ENCODE results near the gene MARCHF5.
"Not testable (repeated sequence)": the region's sequence is repeated elsewhere in the genome, so short reads cannot be mapped to it uniquely, and the experiment has no call there.

The MARCHF5 gene

DNA sequence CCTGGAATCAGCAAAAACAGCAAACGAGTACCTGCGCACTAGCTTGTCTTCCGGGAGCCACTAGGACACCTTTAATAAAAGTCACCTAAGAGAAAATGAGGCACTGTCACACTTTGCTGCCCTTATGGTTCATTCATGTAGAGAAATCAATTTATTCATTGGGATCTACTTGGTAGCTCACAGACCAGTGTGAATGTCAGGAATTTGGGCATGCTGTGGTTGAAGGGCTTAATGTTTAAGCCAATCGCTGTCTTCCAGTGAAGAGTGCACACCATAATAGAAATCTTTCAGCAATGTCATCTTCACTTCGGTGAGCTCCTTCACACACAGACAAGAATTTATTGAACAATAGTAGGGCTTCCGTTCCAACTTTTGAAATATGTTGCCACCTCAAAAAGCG is 65.1 kb downstream of the MARCHF5 start:
- H3K36me3 ChIP-seq (ENCODE audit: insufficient read depth, low read depth, low read length) = peaks cover 9% of the 10 kb centered on the region
- H3K9me3 ChIP-seq (ENCODE audit: insufficient read depth, low read depth, low read length) = no peaks in the 10 kb centered on the region
- H3K27ac ChIP-seq (ENCODE audit: low read length) = no peak overlapping the region
- H3K4me3 ChIP-seq (ENCODE audit: low read length) = no peak overlapping the region
- H3K27me3 ChIP-seq (ENCODE audit: insufficient read depth, low read length) = no peaks in the 10 kb centered on the region
- H3K9ac ChIP-seq (ENCODE audit: low read depth, low read length) = no peak overlapping the region
- H3K4me1 ChIP-seq (ENCODE audit: insufficient read depth, low read length) = peaks cover 24% of the 10 kb centered on the region

DNA sequence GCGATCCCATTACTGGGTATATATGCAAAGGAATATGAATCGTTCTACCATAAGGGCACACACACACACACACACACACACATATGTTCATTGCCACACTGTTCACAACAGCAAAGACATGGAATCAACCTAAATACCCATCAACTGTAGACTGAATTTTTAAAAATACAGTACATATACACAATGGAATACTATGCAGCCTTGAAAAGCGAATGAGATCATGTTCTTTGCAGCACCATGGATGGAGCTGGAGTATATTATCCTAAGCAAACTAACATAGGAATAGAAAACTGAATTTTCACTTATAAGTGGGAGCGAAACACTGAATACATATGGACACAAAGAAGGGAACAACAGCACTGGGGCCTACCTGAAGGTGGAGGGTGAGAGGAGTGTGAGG is 72.5 kb downstream of the MARCHF5 start:
- H3K27me3 ChIP-seq (ENCODE audit: insufficient read depth, low read length) = no peaks in the 10 kb centered on the region
- no peak overlapping the region for H3K9ac ChIP-seq (ENCODE audit: low read depth, low read length)
- no peak overlapping the region for H3K27ac ChIP-seq (ENCODE audit: low read length)
- no peaks in the 10 kb centered on the region for H3K4me1 ChIP-seq (ENCODE audit: insufficient read depth, low read length)
- H3K4me3 ChIP-seq (ENCODE audit: low read length) = no peak overlapping the region
- H3K36me3 ChIP-seq (ENCODE audit: insufficient read depth, low read depth, low read length) = no peaks in the 10 kb centered on the region
- H3K9me3 ChIP-seq (ENCODE audit: insufficient read depth, low read depth, low read length) = no peaks in the 10 kb centered on the region

DNA sequence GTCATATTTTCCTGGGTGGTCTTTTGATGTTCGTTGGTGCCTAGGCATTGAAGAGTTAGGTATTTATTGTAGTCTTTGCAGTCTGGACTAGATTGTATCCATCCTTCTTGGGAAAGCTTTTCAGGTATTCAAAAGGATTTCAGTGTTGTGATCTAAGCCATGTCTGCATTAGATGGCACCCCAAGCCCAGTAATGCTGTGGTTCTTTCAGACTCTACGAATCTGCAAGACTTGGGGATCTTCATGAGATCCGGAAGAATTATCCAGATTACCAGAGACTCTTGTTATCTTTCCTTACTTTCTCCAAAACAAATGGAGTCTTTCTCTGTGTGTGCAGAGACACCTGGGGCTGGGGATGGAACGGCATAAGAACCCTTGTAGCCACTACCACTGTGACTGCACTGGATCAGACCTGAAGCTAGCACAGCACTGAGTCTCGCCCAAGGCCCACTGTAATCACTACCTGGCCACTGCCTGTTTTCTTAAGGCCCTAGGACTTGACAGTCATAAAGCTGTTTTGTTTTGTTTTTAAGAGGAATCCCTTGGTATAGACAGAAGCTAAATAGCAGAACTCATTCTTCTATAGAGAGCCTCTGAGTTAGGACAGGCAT is 75.5 kb downstream of the MARCHF5 start:
- Histone ChIP-seq H3K4me3 (ENCODE audit: low read length) (no peak overlapping the region), H3K36me3 (ENCODE audit: insufficient read depth, low read depth, low read length) (no peaks in the 10 kb centered on the region), H3K27me3 (ENCODE audit: insufficient read depth, low read length) (no peaks in the 10 kb centered on the region), H3K9me3 (ENCODE audit: insufficient read depth, low read depth, low read length) (no peaks in the 10 kb centered on the region), H3K4me1 (ENCODE audit: insufficient read depth, low read length) (no peaks in the 10 kb centered on the region), H3K27ac (ENCODE audit: low read length) (no peak overlapping the region), H3K9ac (ENCODE audit: low read depth, low read length) (no peak overlapping the region)

DNA sequence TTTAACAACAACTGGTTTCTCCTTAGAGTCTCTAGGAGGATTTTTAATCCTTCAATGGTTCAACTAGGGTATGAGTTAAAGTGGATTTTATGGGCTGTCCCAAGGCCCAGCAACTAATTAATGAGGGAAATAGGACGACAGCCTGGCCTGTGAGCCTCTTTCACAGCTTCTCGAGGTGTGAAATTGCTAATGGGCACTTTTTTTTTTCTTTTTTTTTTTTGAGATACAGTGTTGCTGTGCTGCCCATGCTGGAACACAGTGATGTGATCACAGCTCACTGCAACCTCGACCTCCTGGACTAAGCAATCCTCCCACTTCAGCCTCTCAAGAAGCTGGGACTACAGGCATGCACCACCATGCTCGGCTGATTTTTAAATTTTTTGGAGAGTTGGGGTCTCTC is 87.0 kb downstream of the MARCHF5 start:
- Histone ChIP-seq H3K9ac (ENCODE audit: low read depth, low read length) (no peak overlapping the region), H3K4me3 (ENCODE audit: low read length) (no peak overlapping the region), H3K36me3 (ENCODE audit: insufficient read depth, low read depth, low read length) (no peaks in the 10 kb centered on the region), H3K27ac (ENCODE audit: low read length) (no peak overlapping the region), H3K9me3 (ENCODE audit: insufficient read depth, low read depth, low read length) (no peaks in the 10 kb centered on the region), H3K4me1 (ENCODE audit: insufficient read depth, low read length) (peaks cover 9% of the 10 kb centered on the region; the same call in 1 of the 2 replicates), H3K27me3 (ENCODE audit: insufficient read depth, low read length) (no peaks in the 10 kb centered on the region)

DNA sequence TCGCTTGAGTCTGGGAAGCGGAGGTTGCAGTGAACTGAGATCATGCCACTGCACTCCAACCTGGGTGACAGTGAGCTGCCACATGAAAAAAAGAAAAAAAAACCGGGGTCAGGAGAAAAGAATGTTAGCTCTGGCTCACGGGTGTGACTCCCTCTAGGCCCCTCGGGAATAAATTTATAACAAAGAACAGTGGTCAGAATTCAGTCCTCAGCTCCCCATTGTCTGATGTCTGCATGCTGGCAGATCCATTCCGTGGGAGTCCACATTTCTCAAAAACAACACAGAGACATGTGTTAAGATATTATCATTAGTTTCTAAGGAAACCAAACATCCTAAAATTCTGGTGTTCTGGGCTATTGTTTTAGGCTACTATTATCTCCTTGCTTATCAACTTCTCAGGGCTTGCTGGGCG is 90.6 kb downstream of the MARCHF5 start:
- H3K27me3 ChIP-seq (ENCODE audit: insufficient read depth, low read length) = no peaks in the 10 kb centered on the region
- no peaks in the 10 kb centered on the region for H3K36me3 ChIP-seq (ENCODE audit: insufficient read depth, low read depth, low read length)
- H3K9me3 ChIP-seq (ENCODE audit: insufficient read depth, low read depth, low read length) = no peaks in the 10 kb centered on the region
- peaks cover 9% of the 10 kb centered on the region; the same call in 1 of the 2 replicates for H3K4me1 ChIP-seq (ENCODE audit: insufficient read depth, low read length)
- no peak overlapping the region for H3K27ac ChIP-seq (ENCODE audit: low read length)
- H3K4me3 ChIP-seq (ENCODE audit: low read length) = no peak overlapping the region
- H3K9ac ChIP-seq (ENCODE audit: low read depth, low read length) = no peak overlapping the region

GRCh38 chr10:92382631-92383030 is 91.7 kb downstream of the MARCHF5 start:
- Histone ChIP-seq H3K9ac (ENCODE audit: low read depth, low read length) (no peak overlapping the region), H3K27me3 (ENCODE audit: insufficient read depth, low read length) (no peaks in the 10 kb centered on the region), H3K4me1 (ENCODE audit: insufficient read depth, low read length) (peaks cover 14% of the 10 kb centered on the region; the same call in 1 of the 2 replicates), H3K27ac (ENCODE audit: low read length) (no peak overlapping the region), H3K4me3 (ENCODE audit: low read length) (0 out of 2 replicates have a peak overlapping the region, but pooled peaks have one; percentile 2), H3K36me3 (ENCODE audit: insufficient read depth, low read depth, low read length) (no peaks in the 10 kb centered on the region), H3K9me3 (ENCODE audit: insufficient read depth, low read depth, low read length) (no peaks in the 10 kb centered on the region)

DNA sequence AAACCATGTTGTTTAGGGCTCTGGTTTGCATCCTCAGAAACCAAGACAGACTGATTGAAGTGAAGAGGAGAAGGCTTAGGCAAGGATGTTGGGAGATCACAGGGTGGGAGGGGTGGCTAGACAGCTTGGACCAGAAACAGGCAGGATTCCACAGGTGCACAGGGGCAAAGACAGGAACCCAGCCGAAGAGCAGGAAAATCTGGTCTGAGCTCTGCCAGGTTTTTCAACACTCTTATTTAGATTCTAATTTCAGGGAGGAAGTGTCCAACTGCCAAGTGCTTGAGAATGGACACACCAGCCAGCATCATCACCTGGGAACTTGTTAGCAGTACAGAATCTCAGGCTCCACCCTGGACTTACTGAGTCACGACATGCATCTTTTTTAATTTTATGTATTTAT is 93.8 kb downstream of the MARCHF5 start:
- Histone ChIP-seq H3K27ac (ENCODE audit: low read length) (no peak overlapping the region), H3K9ac (ENCODE audit: low read depth, low read length) (no peak overlapping the region), H3K4me1 (ENCODE audit: insufficient read depth, low read length) (peaks cover 14% of the 10 kb centered on the region; the same call in 1 of the 2 replicates), H3K36me3 (ENCODE audit: insufficient read depth, low read depth, low read length) (no peaks in the 10 kb centered on the region), H3K27me3 (ENCODE audit: insufficient read depth, low read length) (no peaks in the 10 kb centered on the region), H3K9me3 (ENCODE audit: insufficient read depth, low read depth, low read length) (no peaks in the 10 kb centered on the region), H3K4me3 (ENCODE audit: low read length) (no peak overlapping the region)

- no peaks in the 10 kb centered on the region for H3K9me3 ChIP-seq (ENCODE audit: insufficient read depth, low read depth, low read length)
- H3K27ac ChIP-seq (ENCODE audit: low read length) = no peak overlapping the region
- H3K4me1 ChIP-seq (ENCODE audit: insufficient read depth, low read length) = peaks cover 14% of the 10 kb centered on the region; the same call in 1 of the 2 replicates
- no peaks in the 10 kb centered on the region for H3K27me3 ChIP-seq (ENCODE audit: insufficient read depth, low read length)
- H3K4me3 ChIP-seq (ENCODE audit: low read length) = no peak overlapping the region
- H3K9ac ChIP-seq (ENCODE audit: low read depth, low read length) = no peak overlapping the region
- H3K36me3 ChIP-seq (ENCODE audit: insufficient read depth, low read depth, low read length) = no peaks in the 10 kb centered on the region
Measured at GRCh38 chr10:92385831-92386230, 94.9 kb downstream of the MARCHF5 start.

DNA sequence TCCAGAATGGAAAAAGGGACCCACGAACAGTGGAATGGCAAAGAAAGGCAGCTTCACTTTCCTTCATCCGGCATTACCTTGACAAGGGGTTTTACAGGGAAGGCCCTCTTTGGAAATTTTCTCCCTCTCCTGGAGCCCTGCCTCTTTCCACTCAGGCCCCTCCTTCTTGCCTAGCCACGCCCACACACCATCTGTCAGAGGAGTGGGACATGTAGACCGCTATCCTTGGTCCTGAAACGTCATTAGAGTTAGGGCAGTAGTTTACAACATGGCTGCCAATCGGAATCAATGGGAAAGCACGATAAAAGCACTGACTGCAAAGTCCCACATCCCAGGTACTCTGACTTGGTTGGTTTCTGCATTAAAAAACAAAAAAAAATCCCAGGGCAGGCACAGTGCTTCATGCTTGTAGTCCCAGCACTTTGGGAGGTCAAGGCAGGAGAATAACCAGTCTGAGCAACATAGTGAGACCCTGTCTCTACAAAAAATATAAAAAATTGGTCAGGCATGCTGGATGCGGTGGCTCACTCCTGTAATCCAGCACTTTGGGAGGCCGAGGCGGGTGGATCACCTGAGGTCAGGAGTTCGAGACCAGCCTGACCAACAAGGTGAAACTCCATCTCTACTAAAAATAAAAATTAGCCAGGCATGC is 96.4 kb downstream of the MARCHF5 start:
- H3K27me3 ChIP-seq (ENCODE audit: insufficient read depth, low read length) = no peaks in the 10 kb centered on the region
- H3K36me3 ChIP-seq (ENCODE audit: insufficient read depth, low read depth, low read length) = no peaks in the 10 kb centered on the region
- no peaks in the 10 kb centered on the region for H3K9me3 ChIP-seq (ENCODE audit: insufficient read depth, low read depth, low read length)
- H3K4me1 ChIP-seq (ENCODE audit: insufficient read depth, low read length) = peaks cover 10% of the 10 kb centered on the region; the same call in 1 of the 2 replicates
- no peak overlapping the region for H3K4me3 ChIP-seq (ENCODE audit: low read length)
- no peak overlapping the region for H3K27ac ChIP-seq (ENCODE audit: low read length)
- H3K9ac ChIP-seq (ENCODE audit: low read depth, low read length) = no peak overlapping the region

DNA sequence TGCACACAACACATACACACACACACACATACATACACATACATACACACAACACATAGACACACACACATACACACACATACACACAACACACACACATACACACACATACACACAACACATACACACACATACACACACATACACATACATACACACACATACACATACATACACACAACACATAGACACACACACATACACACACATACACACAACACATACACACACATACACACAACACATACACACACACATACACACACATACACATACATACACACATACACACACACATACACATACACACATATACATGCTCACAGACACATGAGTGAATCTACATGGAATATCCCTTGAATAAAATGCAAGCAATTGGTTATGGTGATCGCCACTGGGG is 102.2 kb downstream of the MARCHF5 start:
- not testable (repeated sequence) for H3K4me3 ChIP-seq (ENCODE audit: low read length); H3K4me1 ChIP-seq (ENCODE audit: insufficient read depth, low read length); H3K36me3 ChIP-seq (ENCODE audit: insufficient read depth, low read depth, low read length); H3K27me3 ChIP-seq (ENCODE audit: insufficient read depth, low read length); H3K9me3 ChIP-seq (ENCODE audit: insufficient read depth, low read depth, low read length); H3K27ac ChIP-seq (ENCODE audit: low read length); H3K9ac ChIP-seq (ENCODE audit: low read depth, low read length)

- no peak overlapping the region for H3K9ac ChIP-seq (ENCODE audit: low read depth, low read length)
- H3K36me3 ChIP-seq (ENCODE audit: insufficient read depth, low read depth, low read length) = no peaks in the 10 kb centered on the region
Measured at GRCh38 chr10:92395271-92395670, 104.3 kb downstream of the MARCHF5 start.

DNA sequence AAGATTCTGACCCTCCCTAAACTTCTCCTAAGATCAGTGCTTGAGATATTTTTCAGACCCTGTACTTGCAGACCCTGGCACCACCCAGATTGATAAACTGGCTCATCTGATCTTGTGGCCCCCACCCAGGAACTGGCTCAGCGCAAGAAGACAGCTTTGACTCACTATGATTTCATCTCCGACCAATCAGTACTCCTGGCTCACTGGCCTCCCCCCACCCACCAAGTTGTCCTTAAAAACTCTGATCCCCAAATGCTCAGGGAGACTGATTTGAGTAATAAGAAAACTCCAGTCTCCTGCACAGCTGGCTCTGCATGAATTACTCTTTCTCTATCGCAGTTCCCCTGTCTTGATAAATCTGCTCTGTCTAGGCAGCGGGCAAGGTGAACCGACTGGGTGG is 111.3 kb downstream of the MARCHF5 start:
- not testable (repeated sequence) for H3K36me3 ChIP-seq (ENCODE audit: insufficient read depth, low read depth, low read length); H3K27me3 ChIP-seq (ENCODE audit: insufficient read depth, low read length); H3K4me1 ChIP-seq (ENCODE audit: insufficient read depth, low read length); H3K4me3 ChIP-seq (ENCODE audit: low read length); H3K27ac ChIP-seq (ENCODE audit: low read length); H3K9ac ChIP-seq (ENCODE audit: low read depth, low read length); H3K9me3 ChIP-seq (ENCODE audit: insufficient read depth, low read depth, low read length)

More at GRCh38 chr10:92395271-92395670, 104.3 kb downstream of the MARCHF5 start:
- Histone ChIP-seq H3K4me3 (ENCODE audit: low read length) (no peak overlapping the region), H3K9me3 (ENCODE audit: insufficient read depth, low read depth, low read length) (no peaks in the 10 kb centered on the region), H3K4me1 (ENCODE audit: insufficient read depth, low read length) (no peaks in the 10 kb centered on the region), H3K27ac (ENCODE audit: low read length) (no peak overlapping the region), H3K27me3 (ENCODE audit: insufficient read depth, low read length) (no peaks in the 10 kb centered on the region)

All from iPS-20b (cell line).